ENCODE data around the gene SSR1. TPM values are rescaled to one million over a fixed set of nuclear protein-coding genes. Genes with fewer than 3 reads are reported as not detected.
"Not testable (repeated sequence)": the region's sequence is repeated elsewhere in the genome, so short reads cannot be mapped to it uniquely, and the experiment has no call there.

Gene SSR1
- total RNA-seq, 1 donor from 2014 or later: 96.6 TPM

GRCh38 chr6:7339007-7339732 is 26.2 kb upstream of the SSR1 start:
- H3F3A ChIP-seq (ENCODE audit: low read depth); H3K36me3 ChIP-seq; H3K36me3 Mint-ChIP-seq; H3K4me3 ChIP-seq; H3K27me3 Mint-ChIP-seq (ENCODE audit: insufficient read depth, low read depth); H3K4me1 ChIP-seq; H3K4me3 Mint-ChIP-seq; H4K20me1 ChIP-seq (ENCODE audit: low read depth); H3K4me1 Mint-ChIP-seq; H3K9ac ChIP-seq; H3K27me3 ChIP-seq; H3K4me2 ChIP-seq; H3K79me2 ChIP-seq (ENCODE audit: low read depth); H3K9me3 Mint-ChIP-seq; H3K27ac ChIP-seq; H3K27ac Mint-ChIP-seq; H3K9me3 ChIP-seq (ENCODE audit: low read depth): not testable (repeated sequence)
- peak; percentile 64 for TF ChIP-seq CTCF (IDR thresholded peaks at IDR 0.05)
- peak overlapping the region; percentile 88 for H2AFZ ChIP-seq (replicated peaks)
- peak; percentile 75 for DNase-seq (ENCODE audit: low spot score)

- no peak overlapping the region for H3K4me3 Mint-ChIP-seq
- no peaks in the 10 kb centered on the region for H4K20me1 ChIP-seq (ENCODE audit: low read depth)
- no peaks in the 10 kb centered on the region for H3K9me3 Mint-ChIP-seq
- H3K27ac Mint-ChIP-seq: no peak overlapping the region
- H3K79me2 ChIP-seq (ENCODE audit: low read depth): no peaks in the 10 kb centered on the region
- no peak overlapping the region for H3K9ac ChIP-seq
- H3K4me3 ChIP-seq: no peak overlapping the region
- no peaks in the 10 kb centered on the region for H3K27me3 ChIP-seq
- H3F3A ChIP-seq (ENCODE audit: low read depth): no peaks in the 10 kb centered on the region
- no peak overlapping the region for H3K4me2 ChIP-seq
- TF ChIP-seq EZH2 (IDR thresholded peaks at IDR 0.05) (no peak), CTCF (IDR thresholded peaks at IDR 0.05) (no peak), EZH2phosphoT487 (IDR thresholded peaks at IDR 0.05) (no peak)
- H3K27me3 Mint-ChIP-seq (ENCODE audit: insufficient read depth, low read depth): peaks cover 4% of the 10 kb centered on the region
- H3K36me3 ChIP-seq: no peaks in the 10 kb centered on the region
- no peak overlapping the region for H3K27ac ChIP-seq
- no peak overlapping the region for H2AFZ ChIP-seq (replicated peaks)
- no peak for DNase-seq (ENCODE audit: low spot score)
- H3K4me1 ChIP-seq: no peaks in the 10 kb centered on the region
- H3K36me3 Mint-ChIP-seq: no peaks in the 10 kb centered on the region
- H3K4me1 Mint-ChIP-seq: no peaks in the 10 kb centered on the region
- no peaks in the 10 kb centered on the region for H3K9me3 ChIP-seq (ENCODE audit: low read depth)
Measured at GRCh38 chr6:7338031-7338430, 25.0 kb upstream of the SSR1 start.

- Histone ChIP-seq H3F3A (ENCODE audit: low read depth) (no peaks in the 10 kb centered on the region), H3K9ac (no peak overlapping the region), H3K4me2 (no peak overlapping the region), H3K4me3 (no peak overlapping the region), H3K4me1 (peaks cover 8% of the 10 kb centered on the region), H3K9me3 (ENCODE audit: low read depth) (no peaks in the 10 kb centered on the region), H3K36me3 (no peaks in the 10 kb centered on the region), H3K79me2 (ENCODE audit: low read depth) (no peaks in the 10 kb centered on the region), H4K20me1 (ENCODE audit: low read depth) (no peaks in the 10 kb centered on the region), H3K27me3 (no peaks in the 10 kb centered on the region), H3K27ac (no peak overlapping the region), H2AFZ (replicated peaks) (no peak overlapping the region)
- no peak overlapping the region for H3K27ac Mint-ChIP-seq
- H3K27me3 Mint-ChIP-seq (ENCODE audit: insufficient read depth, low read depth): peaks cover 7% of the 10 kb centered on the region
- H3K9me3 Mint-ChIP-seq: no peaks in the 10 kb centered on the region
- no peaks in the 10 kb centered on the region for H3K4me1 Mint-ChIP-seq
- no peak overlapping the region for H3K4me3 Mint-ChIP-seq
- H3K36me3 Mint-ChIP-seq: no peaks in the 10 kb centered on the region
- DNase-seq (ENCODE audit: low spot score): no peak
- TF ChIP-seq CTCF (IDR thresholded peaks at IDR 0.05): no peak
- no peak for TF ChIP-seq EZH2 (IDR thresholded peaks at IDR 0.05)
- no peak for TF ChIP-seq EZH2phosphoT487 (IDR thresholded peaks at IDR 0.05)
Measured at GRCh38 chr6:7335519-7335918, 22.5 kb upstream of the SSR1 start.
